NAMALWA (cell line): Measurements from ENCODE around the gene ADARB2.
A peak's percentile ranks its signal among the peaks of the same experiment; 100 is the strongest.

ENCODE experiments used
- DNase-seq: peaks from one replicate; pipeline ENCODE4 v3.0.0-alpha.2; 2015; ENCODE audit warnings: low spot score

Gene ADARB2

DNA sequence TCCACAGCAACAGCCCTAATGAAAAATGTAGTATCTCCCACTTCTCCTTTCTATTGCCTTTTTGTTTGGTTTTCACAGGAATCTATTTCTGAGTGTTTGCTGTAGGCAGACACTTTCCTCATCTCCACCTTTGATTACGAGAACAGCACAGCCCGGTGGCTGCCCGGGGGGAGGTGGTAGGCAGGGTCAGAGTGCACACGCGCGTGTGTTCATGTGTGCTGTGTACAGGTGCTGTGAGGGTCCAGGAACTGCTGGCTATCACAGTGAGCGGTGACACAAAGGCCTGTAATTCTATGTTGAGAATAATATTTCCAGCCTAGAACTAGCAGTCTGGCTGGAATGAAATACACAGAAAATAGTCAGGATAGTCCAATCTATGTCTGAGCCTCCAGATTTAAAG is 212.8 kb downstream of the ADARB2 start:
- DNase-seq = peak; percentile 9

DNA sequence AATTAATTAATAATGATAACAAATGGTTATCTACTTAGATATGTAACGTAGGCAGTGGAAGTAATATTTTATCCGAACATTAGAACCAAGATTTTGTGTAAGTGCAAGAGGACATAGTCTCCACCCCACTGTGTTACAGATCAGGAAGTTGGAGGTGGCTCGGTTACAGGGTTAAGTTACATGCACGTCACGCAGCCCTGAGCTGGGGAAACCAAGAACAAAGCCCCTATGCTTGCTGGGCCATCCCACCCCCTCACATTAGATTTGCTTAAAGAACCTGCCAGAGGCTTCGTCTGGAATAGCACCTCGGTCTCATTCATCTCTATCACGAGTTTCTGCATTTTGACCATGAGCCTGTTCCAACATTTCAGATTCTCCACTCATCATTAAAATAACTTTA is 214.1 kb downstream of the ADARB2 start:
- no peak for DNase-seq

DNA sequence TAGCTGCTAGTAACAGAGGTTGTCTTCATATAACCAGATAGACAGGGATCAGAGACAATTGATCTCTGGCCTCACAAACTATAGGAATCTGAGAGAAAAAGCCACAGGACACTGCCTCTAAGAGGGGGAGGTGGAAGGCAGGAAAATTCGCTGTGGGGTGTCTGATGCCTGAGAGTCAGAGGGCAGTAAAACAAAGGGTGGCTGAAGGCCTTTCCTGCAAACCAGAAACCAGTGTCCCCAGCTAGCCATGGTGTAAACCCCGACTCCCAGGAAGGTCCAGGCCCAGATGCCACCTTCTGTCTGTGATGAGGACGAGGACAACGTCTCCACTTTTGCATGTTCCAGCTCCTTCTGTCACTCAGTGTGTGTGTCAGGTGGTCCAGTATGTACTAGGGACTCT is 215.1 kb downstream of the ADARB2 start:
- no peak for DNase-seq

DNA sequence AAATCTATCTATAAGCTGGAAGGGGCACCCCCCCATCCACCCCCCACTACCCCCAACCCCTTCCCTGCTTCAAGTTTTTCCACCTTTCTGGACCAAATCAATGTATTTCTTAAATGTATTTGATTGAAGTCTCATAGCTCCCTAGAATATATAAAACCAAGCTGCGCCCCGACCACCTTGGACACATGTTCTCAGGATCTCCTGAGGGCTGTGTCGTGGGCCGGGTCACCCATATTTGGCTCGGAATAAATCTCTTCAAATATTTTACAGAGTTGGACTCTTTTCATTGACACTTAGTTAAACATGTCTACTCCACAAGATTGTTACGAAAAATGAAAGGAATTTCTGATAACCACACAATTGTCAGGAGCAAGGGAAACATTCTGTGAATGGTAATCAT is 215.6 kb downstream of the ADARB2 start:
- no peak for DNase-seq

DNA sequence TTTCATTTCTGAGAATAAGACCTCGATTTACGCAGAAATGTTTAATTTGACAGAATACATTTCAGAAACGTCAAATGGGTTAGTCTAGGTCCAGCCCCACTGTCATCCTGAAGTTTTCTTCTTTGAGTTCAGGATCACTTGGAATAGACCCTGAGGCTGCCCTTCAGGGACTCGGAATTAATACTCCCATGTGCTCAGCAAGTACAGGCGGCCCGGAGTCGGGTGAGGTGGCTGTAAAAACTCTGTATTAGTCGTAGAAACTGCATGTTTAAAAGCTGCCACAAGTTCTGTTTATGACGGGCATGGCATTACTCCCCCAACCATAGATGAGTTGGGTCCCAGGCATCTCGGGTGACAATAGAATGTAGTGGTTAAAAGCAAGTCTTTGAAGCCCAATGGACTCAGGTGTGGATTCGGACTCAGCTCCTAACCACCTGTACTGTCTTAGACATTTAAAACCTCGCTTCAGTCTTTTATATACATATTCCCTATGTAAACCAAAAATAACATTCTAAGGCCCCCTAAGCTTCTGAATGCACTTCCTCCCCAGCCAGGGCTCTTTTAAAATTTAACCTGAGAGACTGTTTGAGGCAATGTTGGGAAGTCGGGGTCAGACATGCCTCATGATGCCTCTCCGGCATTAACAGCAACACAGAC is 216.3 kb downstream of the ADARB2 start:
- no peak for DNase-seq

DNA sequence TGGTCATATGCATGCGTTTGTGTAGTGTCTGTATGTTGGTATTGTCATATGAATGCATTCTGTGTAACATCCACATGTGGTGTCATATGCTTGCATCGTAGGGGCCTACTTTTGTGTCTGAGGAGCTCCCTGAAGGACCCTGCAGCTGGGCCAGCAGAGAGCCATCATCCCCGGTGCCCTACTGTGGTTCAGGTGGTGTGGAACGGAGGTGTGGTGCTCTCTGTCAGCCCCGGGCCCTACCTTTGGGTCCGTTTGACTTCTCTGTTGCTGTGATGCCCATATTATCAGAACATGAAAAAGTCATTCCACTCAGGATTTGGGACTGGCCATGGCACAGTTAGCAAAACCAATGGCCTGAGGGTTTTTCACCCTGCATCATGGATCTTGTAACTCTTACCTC is 217.9 kb downstream of the ADARB2 start:
- no peak for DNase-seq

DNA sequence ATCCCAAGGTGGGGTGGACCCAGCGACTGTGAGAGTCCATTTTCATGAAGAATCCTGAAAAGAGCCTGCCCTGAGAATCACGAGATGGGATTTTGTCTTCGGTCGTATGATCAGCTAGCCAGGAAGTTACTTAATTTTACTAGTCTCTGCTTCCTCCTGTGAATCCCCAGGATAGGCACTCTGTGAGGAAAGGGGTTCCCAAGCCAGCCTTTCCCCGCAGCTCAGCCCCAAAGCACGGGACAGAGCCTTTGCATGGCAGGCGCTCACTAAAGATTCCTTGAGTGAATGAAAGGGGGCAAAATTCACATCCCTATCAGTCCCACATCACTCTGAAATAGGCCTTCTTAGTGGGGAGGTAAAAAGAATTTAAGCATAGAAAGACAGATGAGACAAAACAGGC is 219.6 kb downstream of the ADARB2 start:
- DNase-seq = no peak

DNA sequence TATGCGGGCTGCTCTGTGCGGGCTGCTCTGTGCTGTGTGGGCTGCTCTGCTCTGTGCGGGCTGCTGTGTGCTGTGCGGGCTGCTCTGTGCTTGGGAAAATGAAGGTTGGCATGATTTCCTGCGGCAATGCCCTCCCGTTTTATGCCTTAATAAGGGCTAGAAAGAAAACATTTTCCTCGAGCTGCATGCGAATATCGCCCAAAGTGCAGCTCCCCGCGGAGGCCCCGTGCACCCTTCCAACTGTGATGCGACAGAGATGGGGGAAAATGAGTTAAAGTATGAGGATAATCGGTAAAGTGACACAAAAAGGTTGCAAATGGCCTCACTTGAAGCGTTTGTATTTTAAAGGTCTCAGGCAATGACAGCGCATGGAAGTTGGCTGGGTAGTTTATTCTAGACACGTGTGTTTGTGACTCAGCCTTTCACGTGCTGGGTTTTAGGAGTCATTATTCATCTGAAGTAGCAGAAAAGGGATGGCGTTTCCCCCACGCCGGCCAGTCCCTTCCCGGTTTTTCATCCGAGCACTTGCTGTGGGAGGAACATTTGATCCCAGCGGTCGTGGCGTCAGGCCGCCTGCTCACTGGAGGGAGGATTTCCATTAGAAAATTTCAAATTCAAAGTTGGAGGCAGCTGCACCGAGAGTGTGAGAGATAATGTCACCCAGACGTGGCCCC is 220.7 kb downstream of the ADARB2 start:
- no peak for DNase-seq

DNA sequence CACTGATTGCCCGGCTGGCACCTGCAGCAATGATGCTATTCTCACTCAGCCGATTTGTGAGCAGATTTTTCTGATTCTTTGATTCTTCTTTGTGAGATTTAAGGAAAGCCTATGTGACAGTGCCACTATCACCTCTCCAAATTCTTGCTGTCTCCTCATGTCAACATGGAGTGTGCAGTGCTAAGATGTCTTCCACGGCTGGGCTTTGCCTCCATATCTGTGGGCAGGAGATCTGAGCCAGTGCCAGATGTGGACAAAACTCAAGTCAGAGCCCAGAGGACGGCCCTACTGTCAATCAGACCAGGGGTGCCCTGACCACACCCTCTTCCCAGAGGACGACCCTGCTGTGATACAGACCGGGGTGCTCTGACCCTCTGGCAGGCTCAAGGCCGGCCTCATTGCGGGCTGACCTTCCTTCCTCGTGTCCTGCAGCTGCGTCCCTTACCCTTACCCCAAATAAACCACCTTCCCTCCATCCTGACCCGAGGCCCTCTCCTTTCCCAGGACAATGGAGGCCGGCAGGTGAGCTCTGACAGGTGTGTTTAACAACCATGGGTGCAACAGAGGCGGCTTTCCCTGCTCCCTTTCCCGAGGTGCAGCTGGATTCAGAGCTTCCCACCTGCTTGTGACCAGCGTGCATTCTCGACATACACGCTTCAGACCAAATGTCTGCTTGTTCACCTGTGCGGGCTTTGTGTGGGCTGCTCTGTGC is 221.4 kb downstream of the ADARB2 start:
- no peak for DNase-seq

DNA sequence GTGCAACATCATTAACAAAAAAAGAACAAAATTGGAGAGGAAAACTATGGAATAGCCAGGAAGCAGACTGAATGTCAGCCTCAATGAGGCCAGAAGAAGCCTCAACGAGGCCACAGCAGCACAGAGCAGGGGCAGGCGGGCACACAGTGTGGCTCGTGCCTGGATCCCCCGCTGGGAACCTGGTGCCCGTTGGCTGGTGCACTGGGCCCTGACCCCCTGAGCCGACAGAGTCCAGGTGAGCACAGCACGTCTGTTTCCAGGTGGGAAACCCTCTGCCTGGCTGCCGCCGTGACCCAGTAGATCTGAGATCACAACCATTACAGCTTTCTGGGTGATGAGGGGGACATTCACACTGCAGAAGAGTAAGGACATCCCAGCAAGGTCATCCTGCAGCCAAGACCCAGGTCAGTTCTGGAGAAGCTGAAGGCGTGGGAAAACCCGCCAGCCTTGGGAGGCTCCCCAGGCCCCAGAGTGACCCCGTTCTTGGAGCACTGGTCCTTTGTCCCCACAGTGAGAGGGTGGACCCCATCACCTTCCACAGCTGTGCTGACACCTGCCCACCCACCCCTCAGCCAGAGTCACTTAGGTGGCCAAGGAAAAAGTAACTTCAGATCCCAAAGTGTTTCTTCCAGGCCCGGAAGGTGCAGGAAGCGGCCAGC is 222.1 kb downstream of the ADARB2 start:
- DNase-seq = no peak

DNA sequence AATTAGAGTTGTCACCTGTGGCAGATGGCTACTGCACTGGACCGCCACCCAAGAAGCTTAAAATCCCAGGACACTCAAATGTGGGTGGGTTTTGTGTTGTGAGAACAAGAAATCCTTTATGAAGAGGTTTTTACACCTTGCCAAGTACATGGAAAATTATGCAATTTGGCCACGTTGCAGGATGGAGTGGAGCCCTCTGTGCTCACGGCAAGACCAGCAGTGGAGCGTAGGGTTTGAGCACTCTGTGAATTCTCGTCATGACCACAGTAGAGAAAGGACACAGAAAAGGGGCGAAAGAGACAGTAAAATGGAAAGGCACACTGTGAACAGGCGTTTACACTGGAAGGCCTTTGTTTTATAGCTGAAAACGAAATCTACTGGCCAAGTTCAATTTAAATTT is 222.6 kb downstream of the ADARB2 start:
- DNase-seq = no peak

DNA sequence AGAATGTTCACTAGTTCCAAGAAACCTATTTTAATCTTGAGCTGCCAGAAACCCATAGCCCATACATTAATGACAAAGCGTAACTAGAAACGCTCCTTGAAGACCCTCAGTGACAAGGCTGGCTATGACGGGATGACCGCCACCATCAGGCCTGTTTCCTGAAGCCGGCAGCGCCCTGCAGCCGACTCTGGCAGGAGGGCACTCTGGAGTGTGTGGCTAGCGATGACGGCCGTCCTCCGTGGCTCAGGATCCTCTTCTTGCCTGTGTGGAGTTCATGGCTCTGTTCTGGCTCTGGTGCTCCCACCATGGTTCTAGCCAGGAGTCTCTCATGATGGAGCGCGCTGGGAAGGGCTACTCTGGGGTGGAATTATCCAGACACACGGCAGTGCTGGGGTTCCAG is 224.1 kb downstream of the ADARB2 start:
- no peak for DNase-seq

DNA sequence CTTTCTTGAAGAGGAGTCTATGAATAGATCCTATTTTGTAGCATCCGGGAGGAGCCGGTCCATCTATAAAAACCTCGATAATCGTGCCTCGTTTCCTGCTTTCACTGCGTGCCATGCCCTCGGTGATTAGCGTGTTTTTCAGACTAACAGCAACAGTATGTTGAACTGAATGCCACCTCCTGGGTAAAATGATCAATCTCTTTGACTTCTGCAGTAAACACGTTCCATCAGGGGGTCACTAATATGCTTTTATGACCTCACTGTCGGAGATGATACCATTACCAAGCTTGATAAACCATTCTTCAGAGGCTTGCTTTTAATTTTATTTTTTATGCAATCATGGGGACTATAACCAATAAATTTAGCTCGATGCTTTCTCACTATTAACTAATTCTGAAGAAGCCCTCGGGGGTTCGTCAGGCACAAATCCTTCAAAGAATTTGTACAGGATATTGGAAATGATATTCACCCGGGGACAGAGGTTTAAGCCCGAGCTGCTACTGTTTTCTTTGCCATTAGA is 228.3 kb downstream of the ADARB2 start:
- DNase-seq = no peak

DNA sequence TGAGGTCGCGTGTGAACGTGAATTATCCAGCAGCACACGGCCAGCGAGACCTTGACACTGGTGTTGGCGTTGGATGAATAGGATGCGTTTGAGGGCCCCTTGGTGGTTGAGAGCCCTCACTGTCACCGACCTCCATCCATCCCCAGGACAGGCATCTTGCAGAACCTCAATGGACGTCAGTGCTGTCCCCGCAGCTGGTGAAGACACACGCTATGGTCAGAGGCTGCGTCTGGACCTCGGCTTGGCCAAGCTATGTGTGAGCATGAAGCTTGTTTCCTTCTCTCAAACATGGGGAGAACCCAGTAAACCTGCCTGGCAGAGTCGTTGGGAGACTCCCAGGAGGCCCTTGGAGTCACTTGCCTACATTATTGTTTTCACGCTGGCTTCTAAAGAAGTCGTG is 229.2 kb downstream of the ADARB2 start:
- no peak for DNase-seq

DNA sequence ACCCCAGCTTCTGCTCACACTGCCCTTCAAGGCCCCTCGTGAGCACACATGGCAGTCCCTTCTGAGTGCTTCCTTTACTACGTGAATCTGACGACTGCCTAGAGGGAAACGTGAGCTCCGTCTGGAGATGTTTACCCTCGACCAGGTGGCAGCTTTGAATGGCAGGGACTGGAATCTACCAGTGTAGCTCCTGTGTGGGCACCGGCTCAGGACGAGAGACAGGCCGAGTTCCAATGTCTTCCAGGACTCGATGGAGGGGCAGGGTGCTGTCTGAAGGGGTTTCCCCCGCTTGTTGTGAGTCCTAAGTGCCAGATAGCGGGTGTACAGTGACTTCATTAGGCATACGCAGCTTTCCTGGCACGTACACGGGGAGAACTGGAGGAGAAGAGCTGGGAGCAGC is 229.9 kb downstream of the ADARB2 start:
- no peak for DNase-seq

DNA sequence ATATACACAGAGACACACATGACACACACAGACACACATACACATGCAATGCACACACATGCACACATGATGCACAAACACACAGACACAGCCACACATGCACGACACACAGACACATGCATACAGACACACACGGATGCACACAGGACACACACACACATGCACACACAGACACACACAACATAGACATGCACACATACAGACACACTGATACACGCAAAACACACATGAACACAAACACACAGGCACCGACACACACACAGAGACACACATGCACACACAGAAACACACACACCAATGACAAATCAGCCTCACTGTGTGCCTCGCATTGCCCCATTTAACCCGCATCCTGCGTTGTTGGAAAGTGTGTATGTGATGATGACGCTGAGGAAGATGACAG is 232.4 kb downstream of the ADARB2 start:
- DNase-seq = no peak

DNA sequence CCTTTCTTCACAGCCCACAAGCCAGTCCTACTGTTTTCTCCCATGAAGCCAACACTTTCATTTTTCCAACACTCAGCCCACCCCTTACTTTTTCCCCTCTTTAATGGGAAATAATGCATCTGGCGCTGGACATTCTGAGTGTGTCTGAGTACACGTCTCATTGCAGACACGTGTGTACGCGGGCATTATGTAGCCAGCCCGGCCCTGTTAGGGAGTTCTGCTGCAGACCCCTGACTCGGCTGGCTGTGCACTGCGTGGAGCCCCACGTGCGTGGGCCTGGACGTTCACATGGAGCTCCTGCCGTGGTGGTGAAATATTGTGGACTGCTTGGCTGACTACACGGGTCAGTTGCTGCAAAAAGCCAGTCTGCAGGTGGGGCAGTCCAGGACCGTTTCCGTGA is 233.0 kb downstream of the ADARB2 start:
- no peak for DNase-seq

DNA sequence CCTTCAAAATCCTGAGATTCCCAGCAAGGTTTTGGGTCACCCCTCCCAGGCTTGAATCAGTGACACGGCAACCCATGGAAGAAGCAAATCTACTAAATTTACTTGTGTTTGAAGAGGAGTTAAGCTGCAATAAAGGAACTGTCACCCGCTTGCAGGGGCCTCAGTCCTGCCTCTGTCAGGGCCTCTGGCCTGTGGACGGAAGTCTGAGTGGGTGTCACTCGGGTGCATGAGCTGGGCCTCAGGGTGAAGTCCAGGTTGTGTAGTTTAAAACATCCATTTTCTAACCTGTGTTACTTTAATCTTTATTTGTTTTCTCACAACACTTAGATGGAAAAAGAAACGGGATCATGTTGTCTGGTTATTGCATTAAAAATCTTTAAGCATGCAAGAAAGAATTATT is 234.9 kb downstream of the ADARB2 start:
- DNase-seq = no peak

DNA sequence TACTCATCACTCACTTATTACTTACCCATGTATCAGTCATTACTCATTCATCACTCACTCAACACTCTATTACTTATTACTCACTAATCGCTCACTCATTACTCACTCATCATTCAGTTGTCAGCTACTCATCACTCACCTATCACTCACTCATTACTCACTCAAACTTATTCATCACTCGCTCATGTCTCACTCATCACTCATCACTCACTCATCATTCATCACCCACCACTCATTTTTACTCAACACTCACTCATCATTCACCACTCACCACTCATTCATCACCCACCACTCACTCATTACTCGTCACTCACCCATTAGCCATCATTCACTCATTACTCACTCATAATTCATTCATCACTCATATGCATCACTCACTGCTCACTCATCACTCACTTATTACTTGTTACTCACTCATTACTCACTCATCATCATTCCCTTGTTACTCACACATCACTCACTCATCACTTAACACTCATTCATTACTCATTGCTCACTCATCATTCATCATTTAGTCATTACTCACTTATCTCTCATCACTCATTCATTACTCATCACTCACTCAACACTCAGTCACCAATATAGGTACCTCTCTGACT is 237.9 kb downstream of the ADARB2 start:
- DNase-seq = no peak

DNA sequence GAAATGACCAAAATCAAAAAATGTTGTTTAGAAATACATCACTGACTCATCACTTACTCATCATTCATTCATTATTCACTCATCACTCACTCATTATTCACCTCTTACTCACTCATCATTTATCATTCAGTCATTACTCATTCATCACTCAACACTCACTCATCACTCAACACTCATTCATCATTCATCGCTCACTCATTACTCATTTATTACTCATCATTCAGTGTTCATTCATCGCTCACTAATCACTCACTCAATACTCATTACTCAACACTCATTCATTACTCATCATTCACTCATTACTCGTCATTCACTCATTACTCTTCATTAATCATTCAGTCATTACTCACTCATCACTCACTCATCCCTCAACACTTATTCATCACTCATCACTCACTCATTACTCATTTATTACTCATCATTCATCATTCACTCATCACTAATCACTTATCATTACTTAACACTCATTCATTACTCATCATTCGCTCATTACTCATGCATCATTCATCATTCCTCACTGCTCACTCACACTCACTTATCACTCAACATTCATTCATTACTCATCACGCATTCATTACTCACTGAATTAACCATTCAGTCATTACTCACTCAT is 238.5 kb downstream of the ADARB2 start:
- DNase-seq = no peak

DNA sequence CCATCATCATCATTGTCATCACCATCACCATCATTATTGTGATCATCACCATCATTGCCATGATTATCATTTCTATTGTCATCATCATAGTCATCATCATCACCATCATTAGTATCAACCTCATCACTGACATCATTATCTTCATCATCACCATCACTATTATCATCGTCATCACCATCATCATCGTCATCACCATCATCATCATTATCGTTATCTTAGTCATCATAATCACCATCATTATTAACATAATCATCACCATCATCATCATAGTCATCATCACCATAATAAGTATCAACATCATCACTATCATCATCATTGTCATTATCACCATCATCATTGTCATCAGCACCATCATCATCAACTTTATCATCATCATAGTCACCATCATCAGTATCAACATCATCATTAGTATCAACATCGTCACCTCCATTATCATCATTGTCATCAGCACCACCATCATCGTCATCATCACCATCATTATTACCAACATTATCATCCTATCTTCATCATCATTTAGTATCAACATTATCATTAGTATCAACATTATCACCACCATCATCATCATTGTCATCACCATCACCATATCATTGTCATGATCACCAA is 241.3 kb downstream of the ADARB2 start:
- DNase-seq = no peak

DNA sequence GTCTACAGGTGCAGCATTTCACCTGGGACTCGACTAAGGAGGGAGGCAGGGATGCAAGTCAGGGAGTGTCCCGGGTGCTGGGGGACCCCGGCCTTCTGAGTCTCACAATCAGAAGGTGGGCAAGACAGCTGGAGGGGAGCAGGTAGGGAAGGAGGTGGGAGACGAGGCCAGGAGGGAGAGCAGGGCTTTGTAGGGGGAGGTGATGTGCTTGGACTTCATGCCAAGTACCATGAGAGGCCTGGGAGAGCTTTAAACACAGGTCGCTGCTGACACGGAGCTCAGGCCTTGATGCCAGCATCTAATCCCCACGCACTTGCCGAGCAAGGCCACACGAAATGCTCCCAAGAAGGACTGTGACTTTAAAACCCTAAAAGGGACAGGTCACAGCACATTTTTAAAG is 244.7 kb downstream of the ADARB2 start:
- no peak for DNase-seq
